Central memory CD4-positive, alpha-beta T cell (primary cell): ENCODE data around the gene PXYLP1.

Experiments used
- DNase-seq: peaks from one replicate; pipeline ENCODE4 v3.0.0; 2022

Gene PXYLP1

GRCh38 chr3:141230293-141230692 lies 1.3 kb upstream of the PXYLP1 start:
- no peak for DNase-seq

GRCh38 chr3:141231952-141232823 lies 563 bp downstream of the PXYLP1 start:
- peak; percentile 18 for DNase-seq

GRCh38 chr3:141233457-141234161 lies 2.0 kb downstream of the PXYLP1 start:
- no peak for DNase-seq

GRCh38 chr3:141234283-141234682 lies 2.7 kb downstream of the PXYLP1 start:
- no peak for DNase-seq

GRCh38 chr3:141235661-141236171 lies 4.1 kb downstream of the PXYLP1 start:
- no peak for DNase-seq

- no peak for DNase-seq
Measured at GRCh38 chr3:141236361-141236760, 4.7 kb downstream of the PXYLP1 start.

GRCh38 chr3:141237701-141238521 lies 6.3 kb downstream of the PXYLP1 start:
- no peak for DNase-seq

GRCh38 chr3:141239511-141240281 lies 8.1 kb downstream of the PXYLP1 start:
- DNase-seq: no peak

- no peak for DNase-seq
Measured at GRCh38 chr3:141240286-141240685, 8.7 kb downstream of the PXYLP1 start.

GRCh38 chr3:141240687-141241615 lies 9.3 kb downstream of the PXYLP1 start:
- no peak for DNase-seq

- no peak for DNase-seq
Measured at GRCh38 chr3:141241616-141242376, 10.2 kb downstream of the PXYLP1 start.

GRCh38 chr3:141242377-141243092 lies 10.9 kb downstream of the PXYLP1 start:
- DNase-seq: no peak

- peak; percentile 39 for DNase-seq
Measured at GRCh38 chr3:141243271-141243707, 11.7 kb downstream of the PXYLP1 start.

- DNase-seq: no peak
Measured at GRCh38 chr3:141246224-141246957, 14.8 kb downstream of the PXYLP1 start.

GRCh38 chr3:141246958-141247301 lies 15.3 kb downstream of the PXYLP1 start:
- DNase-seq: no peak

GRCh38 chr3:141248064-141248463 lies 16.4 kb downstream of the PXYLP1 start:
- DNase-seq: no peak

- no peak for DNase-seq
Measured at GRCh38 chr3:141249041-141249440, 17.4 kb downstream of the PXYLP1 start.

GRCh38 chr3:141250342-141250741 lies 18.7 kb downstream of the PXYLP1 start:
- DNase-seq: no peak

- DNase-seq: no peak
Measured at GRCh38 chr3:141250828-141251227, 19.2 kb downstream of the PXYLP1 start.
